HG03064 (cell line): ENCODE data around the gene ANKRD31.

ENCODE experiments used
- ATAC-seq: cut with Tn5 transposase; IDR thresholded peaks from one replicate; pipeline ENCODE4 v1.9.1; 2021; ENCODE audit warnings: low read depth; ENCODE audit not compliant: unreplicated experiment

ANKRD31 gene

GRCh38 chr5:75062925-75063531 is 173.7 kb downstream of the ANKRD31 start:
- no peak for ATAC-seq

- no peak for ATAC-seq
Observed at GRCh38 chr5:75059912-75060545, 176.6 kb downstream of the ANKRD31 start.

GRCh38 chr5:75058986-75059535 is 177.6 kb downstream of the ANKRD31 start:
- no peak for ATAC-seq

- ATAC-seq = no peak
Observed at GRCh38 chr5:75057561-75057960, 179.1 kb downstream of the ANKRD31 start.

GRCh38 chr5:75055727-75056144 is 180.9 kb downstream of the ANKRD31 start:
- no peak for ATAC-seq

- no peak for ATAC-seq
Observed at GRCh38 chr5:75054134-75054930, 182.3 kb downstream of the ANKRD31 start.

- ATAC-seq = no peak
Observed at GRCh38 chr5:75053304-75054133, 183.2 kb downstream of the ANKRD31 start.

GRCh38 chr5:75053054-75053303 is 183.7 kb downstream of the ANKRD31 start:
- ATAC-seq = no peak

GRCh38 chr5:75052192-75053053 is 184.3 kb downstream of the ANKRD31 start, which contains the start of gene GCNT4:
Gene GCNT4 (minus strand): TSS chr5:75052558. CDS start chr5:75030037, 22,521 bp downstream.
- no peak for ATAC-seq

GRCh38 chr5:75051217-75051751 is 185.4 kb downstream of the ANKRD31 start:
- ATAC-seq = no peak

- no peak for ATAC-seq
Observed at GRCh38 chr5:75050415-75050814, 186.3 kb downstream of the ANKRD31 start.

GRCh38 chr5:75049456-75050351 is 187.0 kb downstream of the ANKRD31 start:
- no peak for ATAC-seq

- peak; percentile 62 for ATAC-seq
Observed at GRCh38 chr5:75048457-75048953, 188.2 kb downstream of the ANKRD31 start.

- no peak for ATAC-seq
Observed at GRCh38 chr5:75047356-75047755, 189.3 kb downstream of the ANKRD31 start.

- ATAC-seq = no peak
Observed at GRCh38 chr5:75046366-75047142, 190.1 kb downstream of the ANKRD31 start.

GRCh38 chr5:75045071-75045470 is 191.6 kb downstream of the ANKRD31 start:
- ATAC-seq = no peak

GRCh38 chr5:75044406-75044805 is 192.3 kb downstream of the ANKRD31 start:
- ATAC-seq = no peak
